M059J (cell line): ENCODE results near the gene TMEM18. TPM values are rescaled to one million over a fixed set of nuclear protein-coding genes. Genes with fewer than 3 reads are reported as not detected.

Experiments used
- DNase-seq: peaks from one replicate; pipeline ENCODE4 v3.0.0-alpha.2; 2012; ENCODE audit warnings: low read depth
- total RNA-seq: library from RNA; depleted of rRNA; stranded (reverse); fragments of >200 nt; shearing (Covaris generic); gene quantifications from 2 replicates; pipeline ENCODE4 v1.2.3, GENCODE V29; 2014

Gene TMEM18
- total RNA-seq, 1 experiment from 2014 or later = 29.9 TPM

- DNase-seq = peak; percentile 17
Measured at GRCh38 chr2:634636-635388, 42.4 kb downstream of the TMEM18 start.

DNA sequence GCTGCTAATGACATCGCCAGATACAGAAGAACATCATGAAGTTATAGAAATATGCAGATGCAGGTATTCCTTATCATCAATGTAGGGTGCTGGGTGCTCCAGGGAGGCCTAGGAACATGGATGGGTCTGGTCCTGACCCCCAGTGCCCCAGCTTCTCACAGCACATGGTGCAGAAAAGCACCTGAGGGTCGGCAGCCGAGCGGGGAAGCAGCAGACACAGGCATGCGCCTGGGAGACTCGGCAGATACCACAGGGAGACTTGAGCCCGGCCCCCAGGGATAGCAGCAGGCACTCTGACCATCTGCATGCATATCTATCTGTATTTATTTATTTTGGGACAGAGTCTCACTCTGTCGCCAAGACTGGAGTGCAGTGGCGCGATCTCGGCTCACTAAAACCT is 43.2 kb downstream of the TMEM18 start:
- DNase-seq = no peak

- no peak for DNase-seq
Measured at GRCh38 chr2:633371-633770, 43.8 kb downstream of the TMEM18 start.

- DNase-seq = no peak
Measured at GRCh38 chr2:632471-632870, 44.7 kb downstream of the TMEM18 start.

DNA sequence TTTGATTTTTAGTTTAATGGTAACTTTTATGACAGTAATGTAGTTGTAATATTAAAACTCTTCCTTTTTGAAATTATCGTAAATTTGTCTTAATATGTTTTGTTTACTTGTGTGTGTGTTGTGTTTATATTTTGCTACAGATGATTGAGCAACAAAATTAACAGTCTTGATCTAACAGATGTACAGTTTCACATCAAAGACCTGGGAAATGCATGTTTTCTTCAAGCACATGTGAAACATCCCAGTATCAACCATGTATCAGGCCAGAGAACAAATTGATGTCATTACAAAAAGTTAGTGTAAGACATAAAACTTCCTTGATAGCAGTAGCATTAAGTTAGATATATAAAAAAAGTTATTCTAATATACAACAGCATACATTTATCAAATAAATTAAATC is 45.5 kb downstream of the TMEM18 start:
- no peak for DNase-seq

GRCh38 chr2:630451-631320 is 46.5 kb downstream of the TMEM18 start:
- no peak for DNase-seq

- no peak for DNase-seq
Measured at GRCh38 chr2:629961-630360, 47.2 kb downstream of the TMEM18 start.

DNA sequence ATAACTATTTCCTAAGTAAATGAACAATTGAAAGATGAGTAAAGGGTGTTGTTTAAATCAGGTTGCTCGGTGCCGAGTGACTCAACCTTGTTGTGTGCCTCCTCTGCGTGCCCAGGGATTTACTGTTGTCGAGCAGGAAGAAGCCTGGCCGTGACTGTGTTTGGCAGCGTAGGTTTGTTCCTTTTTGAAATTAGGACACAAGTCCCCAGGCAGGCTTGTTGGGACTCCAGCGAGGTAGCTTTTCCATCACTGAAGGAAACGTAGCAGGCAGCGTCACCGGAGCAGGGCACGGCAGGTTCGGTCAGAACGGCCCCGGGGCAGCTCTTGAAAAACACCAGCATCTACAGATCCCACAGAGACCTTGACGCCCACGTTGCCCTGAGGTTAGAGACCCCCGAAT is 48.6 kb downstream of the TMEM18 start:
- DNase-seq = peak; percentile 20

- DNase-seq = no peak
Measured at GRCh38 chr2:627926-628560, 49.2 kb downstream of the TMEM18 start.

- DNase-seq = no peak
Measured at GRCh38 chr2:627340-627709, 49.9 kb downstream of the TMEM18 start.

DNA sequence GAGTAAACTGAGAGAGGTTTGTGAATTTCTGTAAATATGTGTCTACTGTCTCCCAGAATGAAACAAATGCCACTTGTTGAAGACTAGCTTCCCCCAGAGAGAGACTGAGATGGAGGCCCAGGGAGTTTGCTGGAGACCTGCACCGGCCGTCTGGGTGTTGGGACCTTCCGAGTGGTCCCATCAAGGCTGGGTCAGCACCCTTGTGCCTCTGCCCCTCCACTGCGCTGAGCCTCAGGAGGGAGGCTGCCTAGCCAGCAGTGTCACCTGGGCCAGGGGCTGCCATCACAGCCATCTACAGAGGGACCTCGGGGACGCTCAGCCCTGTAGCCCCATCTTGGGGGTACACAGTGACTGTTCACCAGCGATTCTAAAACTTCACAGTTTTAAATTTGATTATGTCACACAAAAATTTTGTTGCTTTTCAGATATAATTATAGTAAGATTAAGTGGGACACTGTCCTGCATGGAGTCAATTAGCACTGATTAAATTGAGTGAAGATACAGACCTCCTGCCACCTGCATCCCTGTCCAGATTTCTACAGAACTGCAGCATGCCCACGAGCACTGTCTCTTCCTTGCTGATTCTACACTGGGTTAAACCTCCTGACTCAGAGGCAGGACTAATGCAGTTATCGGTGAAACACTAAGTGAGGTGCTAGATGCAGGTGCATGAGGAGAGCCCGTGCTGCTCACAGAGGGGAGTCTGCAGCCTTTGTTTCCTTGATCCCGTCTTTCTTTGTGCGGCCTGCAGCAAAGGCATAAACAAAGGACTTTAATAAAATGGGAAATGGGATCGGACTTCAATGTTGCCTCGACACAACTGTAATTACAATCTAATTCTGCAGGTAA is 50.5 kb downstream of the TMEM18 start:
- no peak for DNase-seq

GRCh38 chr2:625415-626333 is 51.5 kb downstream of the TMEM18 start:
- no peak for DNase-seq

DNA sequence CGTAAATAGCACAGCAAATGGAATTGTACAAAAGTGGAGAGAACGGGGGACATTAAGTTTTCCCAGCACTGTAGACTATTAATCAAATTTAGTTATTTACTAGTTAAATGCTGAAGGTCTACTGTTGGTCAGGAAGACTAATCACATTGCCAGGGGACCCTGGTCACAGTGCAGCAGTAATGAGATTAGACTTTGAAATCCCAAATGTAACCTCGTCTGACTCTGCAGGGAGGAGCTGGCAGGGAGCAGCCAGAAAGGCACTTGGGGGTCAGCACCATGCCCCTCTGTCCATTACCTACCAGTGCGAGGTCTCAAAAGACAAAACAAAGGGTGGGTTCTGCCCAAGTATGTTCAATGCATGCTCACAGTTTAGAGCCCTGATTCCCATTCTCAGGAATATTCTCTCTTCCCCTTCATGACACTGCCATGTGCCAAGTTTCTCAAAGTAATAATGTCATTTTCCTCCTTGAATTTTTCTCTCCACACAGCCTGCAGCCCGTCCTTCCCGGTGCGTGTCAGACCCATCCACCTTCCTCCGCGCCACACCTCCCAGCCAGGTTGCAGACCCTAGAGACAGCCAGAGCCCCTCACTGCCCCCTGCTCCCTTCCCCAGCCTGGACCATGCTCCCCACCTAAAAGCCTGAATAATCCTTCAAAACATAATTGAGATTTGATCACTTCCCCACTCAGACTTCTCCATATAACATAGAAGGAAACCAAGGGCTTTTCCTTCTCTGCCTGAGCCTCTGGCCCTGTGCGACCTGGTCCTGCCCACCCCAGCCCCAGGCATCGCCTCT is 52.5 kb downstream of the TMEM18 start:
- DNase-seq = no peak

DNA sequence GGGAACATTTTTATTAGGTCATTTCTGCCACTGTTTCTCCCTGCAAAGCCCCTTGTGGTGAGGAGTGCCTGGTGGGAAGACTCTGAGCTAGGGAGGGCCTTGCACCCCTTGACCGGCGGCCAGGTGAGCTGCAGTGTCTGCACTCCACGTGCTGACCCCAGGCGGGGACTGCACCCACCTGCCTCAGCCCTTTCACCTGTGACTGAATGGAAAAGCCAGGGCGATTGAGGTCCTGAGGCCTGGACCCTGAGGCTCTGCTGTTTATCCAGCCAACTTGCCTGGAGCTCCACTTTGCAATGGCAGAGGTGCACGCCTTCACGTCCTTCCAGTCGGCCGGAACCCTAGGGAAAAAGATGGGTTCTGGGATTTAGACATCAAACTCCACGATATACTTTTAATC is 53.1 kb downstream of the TMEM18 start:
- no peak for DNase-seq

DNA sequence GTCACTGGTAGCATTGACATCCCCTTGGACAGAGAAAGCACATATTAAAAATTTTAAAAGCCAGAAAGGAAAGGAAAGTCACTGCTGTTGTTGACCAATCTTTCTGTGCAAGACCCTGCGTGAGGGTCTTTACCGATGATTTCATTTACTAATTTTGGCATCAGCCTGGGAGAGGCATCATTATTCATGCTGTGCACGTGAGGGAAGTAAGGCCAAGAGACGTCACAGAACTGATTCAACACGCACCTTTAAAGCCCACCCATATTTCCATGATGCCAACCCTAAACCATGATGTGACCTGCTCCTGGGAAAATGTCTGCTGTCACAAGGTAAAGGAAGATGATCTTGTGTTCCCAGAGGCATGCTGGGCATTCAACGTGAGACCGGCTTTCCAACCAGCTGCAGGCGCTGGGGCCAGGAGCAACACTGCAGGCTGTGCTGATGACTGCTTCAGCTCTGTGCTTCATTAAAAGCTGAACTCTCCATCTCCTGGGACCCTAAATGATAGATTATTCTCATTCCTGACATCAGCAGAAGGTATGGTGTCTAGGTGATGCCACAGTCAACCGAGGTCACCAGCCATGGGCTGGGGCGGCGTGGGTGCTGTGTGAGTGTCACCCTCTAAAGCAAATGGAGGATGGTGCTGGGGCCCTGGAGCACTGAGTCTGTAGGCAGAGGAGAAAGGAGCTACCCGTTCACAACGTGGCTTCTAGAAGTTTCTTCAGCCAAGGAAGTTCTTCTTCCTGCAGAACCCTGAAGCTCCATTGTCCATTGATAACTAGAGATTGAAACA is 53.9 kb downstream of the TMEM18 start:
- DNase-seq = no peak

DNA sequence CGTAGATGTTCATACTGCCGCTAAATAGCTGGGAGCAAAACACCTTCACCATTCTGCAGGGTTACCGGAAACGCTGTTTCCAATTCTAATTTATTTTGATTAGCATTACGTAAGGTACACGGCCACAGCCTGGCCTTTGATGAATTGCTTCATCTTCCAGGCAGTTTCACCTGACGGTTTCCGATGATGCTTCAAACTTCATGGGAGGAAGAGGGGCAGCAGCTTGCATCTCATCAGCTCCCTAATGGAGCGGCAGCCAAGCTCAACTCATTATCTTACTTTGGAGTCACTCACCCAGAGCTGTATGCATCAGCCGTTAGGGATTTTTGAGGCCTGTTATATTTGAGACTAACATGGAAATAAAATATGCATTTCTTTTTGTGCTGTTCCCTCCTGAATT is 54.8 kb downstream of the TMEM18 start:
- no peak for DNase-seq

- DNase-seq = no peak
Measured at GRCh38 chr2:621303-622099, 55.7 kb downstream of the TMEM18 start.
